B cell (primary cell): ENCODE measurements around the gene MMS19.

ENCODE experiments used
- EZH2 ChIP-seq: IDR thresholded peaks from 2 replicates; pipeline ENCODE4 v1.6.1; 2012; ENCODE audit warnings: borderline replicate concordance, low read depth, mild to moderate bottlenecking, moderate library complexity, low read length; ENCODE audit not compliant: insufficient read depth, poor library complexity, severe bottlenecking
- TF ChIP-seq, protein P1 (sequence below): fragments of 200-600 bp; IDR thresholded peaks from one replicate; pipeline ENCODE4 v1.8.0; 2022; ENCODE audit warnings: antibody characterized with exemption, mild to moderate bottlenecking

DNA sequence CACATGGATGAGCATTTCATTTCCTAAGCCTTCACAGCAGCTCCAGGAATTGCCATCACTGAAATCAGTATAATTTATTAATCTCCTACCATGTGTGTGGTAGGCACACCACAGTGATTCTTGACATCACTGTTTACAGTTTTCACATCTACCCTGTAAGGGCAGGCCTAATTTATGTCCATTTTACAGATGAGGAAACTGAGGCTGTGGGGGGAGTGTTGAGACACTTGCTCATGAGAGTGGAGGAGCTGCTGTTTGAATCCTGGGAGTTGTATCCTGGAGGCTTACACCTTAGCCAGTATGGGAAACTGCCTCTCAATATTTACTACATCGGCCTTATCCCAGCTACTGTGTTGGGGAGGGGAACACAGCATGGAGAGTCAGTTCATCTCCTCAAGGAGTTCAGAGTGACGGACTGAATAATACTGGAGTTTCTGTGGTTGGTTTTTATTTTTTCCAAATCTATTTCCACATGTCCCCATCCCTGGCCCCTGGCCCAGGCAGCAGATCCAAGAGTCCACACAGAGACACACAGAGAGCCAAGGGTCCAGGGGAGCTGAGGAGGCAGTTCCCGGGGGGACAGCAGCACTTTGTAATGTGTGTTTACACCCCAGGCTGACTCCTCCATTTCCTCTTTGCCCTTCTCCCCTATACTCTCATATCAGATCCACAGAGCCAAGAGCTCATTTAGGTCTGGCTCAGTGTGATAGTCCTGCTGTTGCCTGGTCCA is 13.7 kb upstream of the MMS19 start:
- TF ChIP-seq, protein P1, sequence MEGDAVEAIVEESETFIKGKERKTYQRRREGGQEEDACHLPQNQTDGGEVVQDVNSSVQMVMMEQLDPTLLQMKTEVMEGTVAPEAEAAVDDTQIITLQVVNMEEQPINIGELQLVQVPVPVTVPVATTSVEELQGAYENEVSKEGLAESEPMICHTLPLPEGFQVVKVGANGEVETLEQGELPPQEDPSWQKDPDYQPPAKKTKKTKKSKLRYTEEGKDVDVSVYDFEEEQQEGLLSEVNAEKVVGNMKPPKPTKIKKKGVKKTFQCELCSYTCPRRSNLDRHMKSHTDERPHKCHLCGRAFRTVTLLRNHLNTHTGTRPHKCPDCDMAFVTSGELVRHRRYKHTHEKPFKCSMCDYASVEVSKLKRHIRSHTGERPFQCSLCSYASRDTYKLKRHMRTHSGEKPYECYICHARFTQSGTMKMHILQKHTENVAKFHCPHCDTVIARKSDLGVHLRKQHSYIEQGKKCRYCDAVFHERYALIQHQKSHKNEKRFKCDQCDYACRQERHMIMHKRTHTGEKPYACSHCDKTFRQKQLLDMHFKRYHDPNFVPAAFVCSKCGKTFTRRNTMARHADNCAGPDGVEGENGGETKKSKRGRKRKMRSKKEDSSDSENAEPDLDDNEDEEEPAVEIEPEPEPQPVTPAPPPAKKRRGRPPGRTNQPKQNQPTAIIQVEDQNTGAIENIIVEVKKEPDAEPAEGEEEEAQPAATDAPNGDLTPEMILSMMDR: no peak
- TF ChIP-seq EZH2: no peak
